GM12873 (cell line): ENCODE results near the gene WLS.

ENCODE experiments used
- CTCF ChIP-seq: IDR thresholded peaks from 2 replicates; pipeline ENCODE4 v1.5.1; 2012; ENCODE audit warnings: low read depth, mild to moderate bottlenecking, moderate library complexity, low read length, control low read depth; ENCODE audit not compliant: insufficient read depth; ENCODE audit errors: missing control alignments

WLS gene

GRCh38 chr1:68197461-68197860 is 34.9 kb downstream of the WLS start:
- TF ChIP-seq CTCF: no peak

- no peak for TF ChIP-seq CTCF
Observed at GRCh38 chr1:68196676-68197075, 35.6 kb downstream of the WLS start.

- no peak for TF ChIP-seq CTCF
Observed at GRCh38 chr1:68191717-68192116, 40.6 kb downstream of the WLS start.

GRCh38 chr1:68188644-68189340 is 43.5 kb downstream of the WLS start:
- TF ChIP-seq CTCF: no peak

- TF ChIP-seq CTCF: no peak
Observed at GRCh38 chr1:68188060-68188538, 44.2 kb downstream of the WLS start.

- TF ChIP-seq CTCF: no peak
Observed at GRCh38 chr1:68185743-68186142, 46.6 kb downstream of the WLS start.

- TF ChIP-seq CTCF: no peak
Observed at GRCh38 chr1:68183895-68184294, 48.4 kb downstream of the WLS start.
